Tibial nerve (tissue), 4 donors: ENCODE measurements around the gene MBLAC2.

Experiments used
- CTCF ChIP-seq, 5 experiments: fragments of 200-600 bp in 3 of 5; fragments of 450-650 bp in 2 of 5; sonication (generic) in 3 of 5; IDR thresholded peaks; one replicate each; pipeline ENCODE4 v1.5.1; 2016 to 2019; ENCODE audit warnings: antibody characterized with exemption in 5 of 5, mild to moderate bottlenecking in 3 of 5, moderate library complexity in 2 of 5
- EP300 ChIP-seq, 2 donors: sonication (generic); formaldehyde crosslinking; IDR thresholded peaks; one replicate each; pipeline ENCODE4 v1.6.1; 2017; ENCODE audit warnings: antibody characterized with exemption in 2 of 2, mild to moderate bottlenecking in 1 of 2
- POLR2A ChIP-seq, 2 donors: fragments of 450-650 bp; IDR thresholded peaks; one replicate each; pipeline ENCODE4 v1.6.1; 2017; ENCODE audit warnings: antibody characterized with exemption in 2 of 2, mild to moderate bottlenecking in 2 of 2, moderate library complexity in 2 of 2

DNA sequence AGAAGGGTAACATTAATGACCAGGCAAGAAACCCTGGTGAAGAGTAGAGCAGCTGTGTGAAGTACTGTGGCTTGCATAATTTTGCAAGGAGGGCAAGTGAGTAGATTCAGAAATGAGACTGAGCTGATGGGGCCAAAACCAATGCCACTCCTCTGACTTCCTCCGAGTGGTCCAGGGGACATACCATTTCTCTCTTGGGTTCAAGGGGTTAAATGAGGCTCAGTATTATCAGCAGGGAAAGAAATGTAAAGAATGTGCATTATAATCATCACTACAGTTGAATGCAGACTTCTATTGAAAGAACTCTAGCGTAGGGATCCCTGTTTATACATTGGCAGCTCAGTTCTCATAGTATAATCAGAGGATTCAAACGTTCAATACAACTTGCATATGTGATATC is 10.0 kb upstream of the MBLAC2 start:
- TF ChIP-seq CTCF (IDR thresholded peaks at IDR 0.05) (no peak), POLR2A (IDR thresholded peaks at IDR 0.05) (no peak), EP300 (IDR thresholded peaks at IDR 0.05) (no peak)
